Measurements from ENCODE around the gene LGALSL. TPM values are rescaled to one million over a fixed set of nuclear protein-coding genes. Genes with fewer than 3 reads are reported as not detected.

The LGALSL gene
- total and polyA plus RNA-seq, 2 donors from 2014 or later = 16.2 to 17.3 TPM

GRCh38 chr2:64482243-64482642 is 28.3 kb downstream of the LGALSL start:
- Histone ChIP-seq H3K27ac (ENCODE audit: low read depth in 2 of 2, low read length in 2 of 2) (no peak overlapping the region), H3K9ac (ENCODE audit: low read length in 3 of 3) (no peak overlapping the region), H3K36me3 (ENCODE audit: control insufficient read depth in 2 of 3, insufficient read depth in 3 of 3, low read length in 3 of 3) (no peaks in the 10 kb centered on the region), H3K9me3 (ENCODE audit: control insufficient read depth in 2 of 3, insufficient read depth in 1 of 3, low read length in 3 of 3) (no peaks in the 10 kb centered on the region), H3K4me3 (ENCODE audit: low read length in 3 of 3) (no peak overlapping the region), H3K27me3 (ENCODE audit: control insufficient read depth, insufficient read depth, low read length) (no peaks in the 10 kb centered on the region), H3K4me1 (ENCODE audit: control insufficient read depth in 2 of 3, insufficient read depth in 2 of 3, low read depth in 1 of 3, low read length in 3 of 3) (no peaks in the 10 kb centered on the region)
- no peak for FAIRE-seq
- no peak for TF ChIP-seq CTCF (IDR thresholded peaks at IDR 0.05; ENCODE audit: borderline replicate concordance, extremely low read depth, insufficient read depth)
- DNase-seq = no peak
- intact Hi-C loops (cut with DNase I) = no loop called here

- no peaks in the 10 kb centered on the region for H3K36me3 ChIP-seq (ENCODE audit: control insufficient read depth in 2 of 3, insufficient read depth in 3 of 3, low read length in 3 of 3)
- H3K9me3 ChIP-seq (ENCODE audit: control insufficient read depth in 2 of 3, insufficient read depth in 1 of 3, low read length in 3 of 3) = no peaks in the 10 kb centered on the region
- no peaks in the 10 kb centered on the region for H3K27me3 ChIP-seq (ENCODE audit: control insufficient read depth, insufficient read depth, low read length)
- no peak overlapping the region for H3K9ac ChIP-seq (ENCODE audit: low read length in 3 of 3)
- no peak overlapping the region for H3K4me3 ChIP-seq (ENCODE audit: low read length in 3 of 3)
- DNase-seq (peak in 1 of 5 donors; percentile 35), FAIRE-seq (no peak)
- TF ChIP-seq CTCF (IDR thresholded peaks at IDR 0.05; ENCODE audit: borderline replicate concordance, extremely low read depth, insufficient read depth) = no peak
- no peaks in the 10 kb centered on the region for H3K4me1 ChIP-seq (ENCODE audit: control insufficient read depth in 2 of 3, insufficient read depth in 2 of 3, low read depth in 1 of 3, low read length in 3 of 3)
- intact Hi-C loops (cut with DNase I) = no loop called here
- H3K27ac ChIP-seq (ENCODE audit: low read depth in 2 of 2, low read length in 2 of 2) = no peak overlapping the region
Observed at GRCh38 chr2:64482765-64483504, 29.0 kb downstream of the LGALSL start.

GRCh38 chr2:64485331-64485730 is 31.4 kb downstream of the LGALSL start:
- Histone ChIP-seq H3K27me3 (ENCODE audit: control insufficient read depth, insufficient read depth, low read length) (no peaks in the 10 kb centered on the region), H3K4me3 (ENCODE audit: low read length in 3 of 3) (no peak overlapping the region), H3K27ac (ENCODE audit: low read depth in 2 of 2, low read length in 2 of 2) (no peak overlapping the region), H3K36me3 (ENCODE audit: control insufficient read depth in 2 of 3, insufficient read depth in 3 of 3, low read length in 3 of 3) (no peaks in the 10 kb centered on the region), H3K4me1 (ENCODE audit: control insufficient read depth in 2 of 3, insufficient read depth in 2 of 3, low read depth in 1 of 3, low read length in 3 of 3) (no peaks in the 10 kb centered on the region), H3K9me3 (ENCODE audit: control insufficient read depth in 2 of 3, insufficient read depth in 1 of 3, low read length in 3 of 3) (no peaks in the 10 kb centered on the region), H3K9ac (ENCODE audit: low read length in 3 of 3) (no peak overlapping the region)
- intact Hi-C loops (cut with DNase I) = loop anchor here (5.0 kb wide), 1 partner anchor 153 kb away; no protein-coding TSS in a partner anchor
- TF ChIP-seq CTCF (IDR thresholded peaks at IDR 0.05; ENCODE audit: borderline replicate concordance, extremely low read depth, insufficient read depth) = no peak
- DNase-seq = no peak
- FAIRE-seq = no peak
